Ovary (tissue), 3 donors: Measurements from ENCODE around the gene CRLF3.

Experiments used
- CTCF ChIP-seq, 3 donors: fragments of 450-650 bp in 2 of 3; fragments of 200-600 bp in 1 of 3; IDR thresholded peaks; one replicate each; pipeline versions ENCODE4 v1.5.1 to v1.8.0; 2016 to 2022; ENCODE audit warnings: antibody characterized with exemption in 3 of 3, mild to moderate bottlenecking in 1 of 3
- POLR2A ChIP-seq: fragments of 450-650 bp; IDR thresholded peaks from one replicate; pipeline ENCODE4 v1.6.1; 2017; ENCODE audit warnings: antibody characterized with exemption, mild to moderate bottlenecking, moderate library complexity
- donor health status: DM: no; HTN: no; CAD: no.

GRCh38 chr17:30793282-30793977 lies 31.1 kb downstream of the CRLF3 start:
- TF ChIP-seq POLR2A (no peak), CTCF (IDR thresholded peaks at IDR 0.05) (no peak)
